CD4-positive, alpha-beta T cell treated with Interleukin-17A for 1 hour (primary cell): ENCODE data around the gene SPAG17.

ENCODE experiments used
- DNase-seq: peaks from one replicate; pipeline ENCODE4 v3.0.0-alpha.2; 2020

SPAG17 gene

GRCh38 chr1:118049981-118050380, 135.0 kb downstream of the SPAG17 start:
- no peak for DNase-seq

GRCh38 chr1:118047650-118048224, 137.3 kb downstream of the SPAG17 start:
- DNase-seq, result no peak

GRCh38 chr1:118047006-118047649, 137.9 kb downstream of the SPAG17 start:
- DNase-seq, result no peak

- no peak for DNase-seq
Measured at GRCh38 chr1:118043624-118044023, 141.4 kb downstream of the SPAG17 start.

GRCh38 chr1:118042501-118042900, 142.5 kb downstream of the SPAG17 start:
- DNase-seq, result no peak

GRCh38 chr1:118039170-118039569, 145.9 kb downstream of the SPAG17 start:
- DNase-seq, result no peak

GRCh38 chr1:118032883-118033282, 152.1 kb downstream of the SPAG17 start:
- no peak for DNase-seq

- no peak for DNase-seq
Measured at GRCh38 chr1:118028267-118028666, 156.8 kb downstream of the SPAG17 start.

GRCh38 chr1:118023199-118023598, 161.8 kb downstream of the SPAG17 start:
- DNase-seq, result no peak

GRCh38 chr1:118021668-118022067, 163.4 kb downstream of the SPAG17 start:
- DNase-seq, result no peak

GRCh38 chr1:118018060-118018459, 167.0 kb downstream of the SPAG17 start:
- no peak for DNase-seq

- DNase-seq, result no peak
Measured at GRCh38 chr1:118013938-118014337, 171.1 kb downstream of the SPAG17 start.

- no peak for DNase-seq
Measured at GRCh38 chr1:118013336-118013735, 171.7 kb downstream of the SPAG17 start.

GRCh38 chr1:118012515-118013124, 172.4 kb downstream of the SPAG17 start:
- DNase-seq, result no peak

- no peak for DNase-seq
Measured at GRCh38 chr1:118008011-118008410, 177.0 kb downstream of the SPAG17 start.

GRCh38 chr1:118007391-118007790, 177.6 kb downstream of the SPAG17 start:
- no peak for DNase-seq

GRCh38 chr1:118004312-118004711, 180.7 kb downstream of the SPAG17 start:
- no peak for DNase-seq

- DNase-seq, result no peak
Measured at GRCh38 chr1:117985973-117986372, 199.1 kb downstream of the SPAG17 start.

GRCh38 chr1:117985239-117985638, 199.8 kb downstream of the SPAG17 start:
- DNase-seq, result no peak

- no peak for DNase-seq
Measured at GRCh38 chr1:117981455-117982192, 203.4 kb downstream of the SPAG17 start.

- no peak for DNase-seq
Measured at GRCh38 chr1:117976381-117976780, 208.6 kb downstream of the SPAG17 start.

- DNase-seq, result no peak
Measured at GRCh38 chr1:117971777-117972176, 213.3 kb downstream of the SPAG17 start.

- no peak for DNase-seq
Measured at GRCh38 chr1:117970252-117970651, 214.8 kb downstream of the SPAG17 start.

GRCh38 chr1:117967881-117968280, 217.1 kb downstream of the SPAG17 start:
- no peak for DNase-seq
